ENCODE measurements around the gene SLC6A11.

Gene SLC6A11

DNA sequence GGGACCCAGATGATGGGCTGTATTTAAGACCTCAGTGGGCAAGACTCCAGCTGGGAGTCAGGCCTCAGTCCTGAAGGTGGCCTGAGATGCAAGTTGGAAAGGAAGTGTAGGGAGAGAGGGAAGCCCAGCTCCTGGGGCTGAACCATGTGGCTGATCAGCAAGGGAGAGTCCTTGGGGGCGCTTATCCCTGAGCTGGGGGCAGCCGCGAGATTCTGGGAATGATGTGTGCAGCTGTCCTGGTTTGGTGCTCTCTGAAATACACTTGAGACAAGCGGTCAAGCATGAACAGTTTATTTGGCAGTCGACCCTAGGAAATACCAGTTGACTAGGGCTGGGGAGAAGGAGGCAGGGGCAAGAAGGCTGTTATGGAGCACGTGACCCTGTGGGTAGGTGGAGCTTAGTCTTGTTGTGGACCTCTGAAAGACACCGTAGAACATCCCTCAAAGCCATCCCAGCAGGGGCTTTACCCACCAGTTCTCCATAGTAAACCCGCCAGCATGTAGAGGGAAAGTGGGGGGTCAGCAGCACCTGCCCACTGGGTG, 41.8 kb upstream of the SLC6A11 start:
- DNase-seq (ENCODE audit: low spot score) = no peak
- TF ChIP-seq, protein P1, sequence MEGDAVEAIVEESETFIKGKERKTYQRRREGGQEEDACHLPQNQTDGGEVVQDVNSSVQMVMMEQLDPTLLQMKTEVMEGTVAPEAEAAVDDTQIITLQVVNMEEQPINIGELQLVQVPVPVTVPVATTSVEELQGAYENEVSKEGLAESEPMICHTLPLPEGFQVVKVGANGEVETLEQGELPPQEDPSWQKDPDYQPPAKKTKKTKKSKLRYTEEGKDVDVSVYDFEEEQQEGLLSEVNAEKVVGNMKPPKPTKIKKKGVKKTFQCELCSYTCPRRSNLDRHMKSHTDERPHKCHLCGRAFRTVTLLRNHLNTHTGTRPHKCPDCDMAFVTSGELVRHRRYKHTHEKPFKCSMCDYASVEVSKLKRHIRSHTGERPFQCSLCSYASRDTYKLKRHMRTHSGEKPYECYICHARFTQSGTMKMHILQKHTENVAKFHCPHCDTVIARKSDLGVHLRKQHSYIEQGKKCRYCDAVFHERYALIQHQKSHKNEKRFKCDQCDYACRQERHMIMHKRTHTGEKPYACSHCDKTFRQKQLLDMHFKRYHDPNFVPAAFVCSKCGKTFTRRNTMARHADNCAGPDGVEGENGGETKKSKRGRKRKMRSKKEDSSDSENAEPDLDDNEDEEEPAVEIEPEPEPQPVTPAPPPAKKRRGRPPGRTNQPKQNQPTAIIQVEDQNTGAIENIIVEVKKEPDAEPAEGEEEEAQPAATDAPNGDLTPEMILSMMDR (IDR thresholded peaks at IDR 0.05; ENCODE audit: extremely low read depth, missing control alignments) = no peak

DNA sequence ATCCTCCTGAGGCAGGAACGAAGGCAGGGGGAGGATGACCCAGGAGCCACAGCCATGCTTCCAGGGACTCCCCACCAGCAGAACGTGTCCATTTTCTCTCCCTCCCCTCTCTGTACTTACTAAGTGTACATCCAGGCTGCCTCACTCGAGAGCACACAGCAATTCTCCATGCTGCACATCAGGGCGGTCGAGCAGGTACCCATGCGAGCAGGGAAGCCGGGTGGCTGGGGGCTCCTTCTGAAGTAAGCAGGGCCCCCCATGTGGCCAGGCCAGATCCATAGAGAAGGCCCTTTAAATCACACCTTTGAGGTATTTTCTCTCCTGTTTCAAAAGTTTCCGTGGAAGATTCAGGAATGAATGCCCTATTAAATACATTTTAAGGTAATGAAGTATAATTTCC, 41.2 kb upstream of the SLC6A11 start:
- no peak for DNase-seq (ENCODE audit: low spot score)
- TF ChIP-seq, protein P1 (IDR thresholded peaks at IDR 0.05; ENCODE audit: extremely low read depth, missing control alignments) = no peak

DNA sequence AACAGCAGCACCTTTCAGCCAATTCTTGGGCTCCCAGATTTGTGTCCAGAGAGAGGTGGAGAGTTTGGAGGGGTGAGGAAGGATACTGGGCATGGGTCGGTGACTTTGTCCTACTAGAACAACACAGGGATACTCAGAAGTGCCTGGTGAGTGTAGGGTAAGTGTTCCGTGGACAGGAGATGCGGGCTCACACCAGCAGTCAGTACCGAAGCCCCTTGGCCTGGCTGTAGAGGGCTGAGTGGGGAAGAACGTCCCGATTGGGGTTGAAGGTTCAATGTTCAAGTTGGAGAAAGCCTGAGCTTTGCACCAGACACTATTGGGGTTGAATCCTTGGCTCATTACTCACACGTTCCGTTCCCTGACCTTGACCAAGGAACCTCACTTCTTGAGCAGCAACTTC, 40.8 kb upstream of the SLC6A11 start:
- no peak for DNase-seq (ENCODE audit: low spot score)

DNA sequence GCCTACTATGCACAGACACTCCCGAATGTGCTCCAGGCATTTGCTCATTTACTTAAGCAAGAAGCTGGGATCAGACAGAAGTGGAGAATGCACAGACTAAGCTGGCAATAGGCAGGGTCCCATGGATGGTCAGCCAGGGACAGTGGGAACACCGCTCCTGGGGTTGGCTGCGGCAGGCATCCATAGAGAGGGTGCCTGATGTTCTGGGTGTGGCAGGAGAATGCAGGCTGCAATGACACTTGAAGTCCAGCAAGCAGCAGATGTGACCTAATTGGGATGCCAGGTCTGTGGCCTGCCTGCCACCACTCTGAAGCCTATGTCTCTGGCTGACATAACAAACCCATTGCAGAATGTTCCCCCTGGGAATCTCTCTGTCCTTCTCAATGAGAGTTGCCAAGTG, 40.2 kb upstream of the SLC6A11 start:
- DNase-seq (ENCODE audit: low spot score) = no peak
- TF ChIP-seq, protein P1 (IDR thresholded peaks at IDR 0.05; ENCODE audit: extremely low read depth, missing control alignments) = no peak

More for the DNA sequence above, 40.8 kb upstream of the SLC6A11 start:
- TF ChIP-seq, protein P1 (IDR thresholded peaks at IDR 0.05; ENCODE audit: extremely low read depth, missing control alignments) = no peak

DNA sequence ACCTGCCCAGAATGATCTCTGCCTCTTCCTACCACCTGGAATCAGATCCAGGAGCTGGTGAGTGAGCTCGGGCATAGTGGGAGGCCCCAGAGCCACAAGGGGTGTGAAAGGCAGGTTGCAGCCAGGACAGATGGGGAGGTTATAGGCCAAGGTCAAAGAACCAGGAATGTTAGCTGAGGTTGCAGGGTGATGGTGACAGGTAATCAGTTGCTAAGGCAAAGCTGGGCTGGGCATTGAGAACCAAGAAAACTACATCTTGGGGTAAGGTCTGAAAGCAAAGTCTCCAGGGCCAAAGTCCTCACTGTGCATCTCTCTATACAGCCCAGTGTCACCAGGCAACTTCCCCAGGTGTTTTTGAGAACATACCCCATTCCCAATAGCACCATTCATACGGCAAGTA, 38.4 kb upstream of the SLC6A11 start:
- TF ChIP-seq, protein P1 (IDR thresholded peaks at IDR 0.05; ENCODE audit: extremely low read depth, missing control alignments) = no peak
- DNase-seq (ENCODE audit: low spot score) = no peak

DNA sequence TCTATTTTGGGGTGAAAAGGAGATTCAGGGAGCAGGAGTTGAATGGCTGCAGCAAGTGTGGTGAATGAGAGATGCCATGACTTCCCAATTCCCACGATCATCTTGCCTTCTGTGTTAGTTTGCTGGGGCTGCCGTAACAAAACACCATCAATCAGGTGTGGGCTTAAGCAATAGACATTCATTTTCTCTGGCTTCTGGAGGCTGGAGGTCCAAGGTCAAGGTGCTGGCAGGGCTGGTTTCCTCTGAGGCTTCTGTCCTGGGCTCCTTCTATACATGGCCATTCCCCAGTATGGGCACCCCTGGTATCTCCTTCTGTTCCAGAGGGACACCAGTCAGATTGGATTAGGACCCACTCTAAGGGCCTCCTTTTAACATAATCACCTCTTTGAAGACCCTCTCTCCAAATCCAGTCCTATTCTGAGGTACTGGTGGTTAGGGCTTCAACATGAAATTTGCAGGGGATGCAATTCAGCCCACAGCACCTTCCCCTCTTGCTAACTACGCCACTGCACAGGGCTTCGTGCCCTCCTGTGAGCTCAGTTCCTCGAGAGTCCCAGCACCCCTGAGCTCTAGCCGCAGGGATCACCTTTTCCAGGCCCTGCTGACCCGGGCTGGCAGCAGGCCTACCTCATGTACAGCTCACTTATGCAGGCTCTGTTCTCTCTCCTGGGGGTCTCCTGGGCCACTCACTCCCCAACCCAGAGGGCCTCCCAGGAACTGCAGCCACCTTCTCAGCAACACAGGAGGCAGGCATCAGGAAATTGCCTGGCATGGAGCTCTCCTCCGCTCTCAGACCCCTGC, 37.3 kb upstream of the SLC6A11 start:
- no peak for DNase-seq (ENCODE audit: low spot score)
- TF ChIP-seq, protein P1 (IDR thresholded peaks at IDR 0.05; ENCODE audit: extremely low read depth, missing control alignments) = no peak

DNA sequence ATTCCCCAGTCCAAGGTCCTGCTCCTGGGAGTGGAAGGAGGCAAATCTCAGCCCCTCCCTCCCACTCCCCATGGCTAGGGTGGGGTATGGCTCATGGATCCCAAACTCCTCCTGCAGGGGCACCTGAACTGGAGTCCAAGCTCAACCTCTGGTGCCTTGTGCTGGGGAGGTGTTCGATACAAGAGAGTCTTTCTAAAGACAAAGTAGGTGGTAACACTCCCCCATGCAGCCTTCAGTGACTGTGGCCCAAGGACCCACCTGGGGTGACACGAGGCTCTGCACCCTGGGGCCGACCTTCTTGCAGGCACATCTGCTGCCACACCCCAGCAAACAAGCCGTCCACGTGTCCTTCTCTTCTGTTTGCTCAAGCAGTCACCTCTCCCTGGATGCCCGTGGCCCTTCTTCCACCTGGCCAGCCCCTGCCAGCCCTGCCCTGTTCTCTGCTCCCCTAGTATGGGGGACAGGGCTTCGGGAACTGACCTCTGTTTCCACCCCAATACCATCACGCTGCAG, 36.7 kb upstream of the SLC6A11 start:
- TF ChIP-seq, protein P1 (IDR thresholded peaks at IDR 0.05; ENCODE audit: extremely low read depth, missing control alignments) = no peak
- DNase-seq (ENCODE audit: low spot score) = no peak
